Kidney epithelial cell (primary cell): ENCODE data around the gene STARD13. TPM values are rescaled to one million over a fixed set of nuclear protein-coding genes. Genes with fewer than 3 reads are reported as not detected.

ENCODE experiments used
- DNase-seq: peaks from one replicate; pipeline ENCODE4 v3.0.0-alpha.2; 2010; ENCODE audit warnings: low read depth
- H3K27me3 ChIP-seq: 2 replicates; pipeline ENCODE4 v1.6.0; 2011; ENCODE audit warnings: low read length; ENCODE audit not compliant: control insufficient read depth, insufficient read depth
- H3K36me3 ChIP-seq: 2 replicates; pipeline ENCODE4 v1.5.1; 2011; ENCODE audit warnings: low read length; ENCODE audit not compliant: control insufficient read depth, insufficient read depth
- H3K4me3 ChIP-seq: 2 replicates; pipeline ENCODE4 v1.5.1; 2011; ENCODE audit warnings: low read depth, mild to moderate bottlenecking, control low read depth, low read length
- total RNA-seq: library from RNA; depleted of rRNA; stranded (reverse); fragments of >200 nt; gene quantifications from 2 replicates; pipeline ENCODE4 v1.2.3, GENCODE V29; 2015
- TF ChIP-seq, protein P1 (sequence below): IDR thresholded peaks from 2 replicates; pipeline ENCODE4 v1.5.1; 2011; ENCODE audit warnings: mild to moderate bottlenecking, moderate library complexity, low read length, control low read depth, inconsistent platforms; ENCODE audit not compliant: insufficient read depth, poor library complexity, severe bottlenecking

Gene STARD13
- total RNA-seq, 1 donor from 2014 or later = 10.1 TPM

- no peak for DNase-seq
- Histone ChIP-seq H3K4me3 (no peak overlapping the region), H3K27me3 (no peaks in the 10 kb centered on the region), H3K36me3 (no peaks in the 10 kb centered on the region)
- TF ChIP-seq, protein P1, sequence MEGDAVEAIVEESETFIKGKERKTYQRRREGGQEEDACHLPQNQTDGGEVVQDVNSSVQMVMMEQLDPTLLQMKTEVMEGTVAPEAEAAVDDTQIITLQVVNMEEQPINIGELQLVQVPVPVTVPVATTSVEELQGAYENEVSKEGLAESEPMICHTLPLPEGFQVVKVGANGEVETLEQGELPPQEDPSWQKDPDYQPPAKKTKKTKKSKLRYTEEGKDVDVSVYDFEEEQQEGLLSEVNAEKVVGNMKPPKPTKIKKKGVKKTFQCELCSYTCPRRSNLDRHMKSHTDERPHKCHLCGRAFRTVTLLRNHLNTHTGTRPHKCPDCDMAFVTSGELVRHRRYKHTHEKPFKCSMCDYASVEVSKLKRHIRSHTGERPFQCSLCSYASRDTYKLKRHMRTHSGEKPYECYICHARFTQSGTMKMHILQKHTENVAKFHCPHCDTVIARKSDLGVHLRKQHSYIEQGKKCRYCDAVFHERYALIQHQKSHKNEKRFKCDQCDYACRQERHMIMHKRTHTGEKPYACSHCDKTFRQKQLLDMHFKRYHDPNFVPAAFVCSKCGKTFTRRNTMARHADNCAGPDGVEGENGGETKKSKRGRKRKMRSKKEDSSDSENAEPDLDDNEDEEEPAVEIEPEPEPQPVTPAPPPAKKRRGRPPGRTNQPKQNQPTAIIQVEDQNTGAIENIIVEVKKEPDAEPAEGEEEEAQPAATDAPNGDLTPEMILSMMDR = no peak
Observed at GRCh38 chr13:33261387-33262061, 24.0 kb downstream of the STARD13 start.

- no peak for DNase-seq
Observed at GRCh38 chr13:33260168-33261098, 25.1 kb downstream of the STARD13 start.

DNA sequence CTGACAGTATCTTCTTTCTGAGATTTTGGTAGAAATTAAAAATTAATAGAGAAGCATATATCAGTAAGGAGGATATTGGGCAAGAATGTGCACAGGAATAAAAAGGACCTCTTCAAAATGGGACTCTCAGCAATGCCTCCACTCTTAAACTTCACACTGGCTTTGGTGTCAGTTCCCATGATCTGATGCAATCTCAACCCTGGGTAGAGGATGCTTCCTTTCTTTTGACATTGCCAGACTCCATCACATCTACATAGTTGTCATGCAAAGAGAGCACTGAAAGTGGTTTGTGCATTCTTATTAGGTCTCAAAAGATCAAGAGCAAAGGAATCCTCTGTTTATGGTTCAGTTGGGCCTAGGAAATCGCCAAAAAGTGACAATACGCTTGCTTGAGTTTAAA, 26.3 kb downstream of the STARD13 start:
- H3K4me3 ChIP-seq = no peak overlapping the region
- H3K27me3 ChIP-seq = no peaks in the 10 kb centered on the region
- H3K36me3 ChIP-seq = no peaks in the 10 kb centered on the region
- no peak for DNase-seq
- TF ChIP-seq, protein P1 = no peak

More at GRCh38 chr13:33260168-33261098, 25.1 kb downstream of the STARD13 start:
- H3K4me3 ChIP-seq = no peak overlapping the region
- TF ChIP-seq, protein P1 = no peak
- no peaks in the 10 kb centered on the region for H3K36me3 ChIP-seq
- H3K27me3 ChIP-seq = no peaks in the 10 kb centered on the region

DNA sequence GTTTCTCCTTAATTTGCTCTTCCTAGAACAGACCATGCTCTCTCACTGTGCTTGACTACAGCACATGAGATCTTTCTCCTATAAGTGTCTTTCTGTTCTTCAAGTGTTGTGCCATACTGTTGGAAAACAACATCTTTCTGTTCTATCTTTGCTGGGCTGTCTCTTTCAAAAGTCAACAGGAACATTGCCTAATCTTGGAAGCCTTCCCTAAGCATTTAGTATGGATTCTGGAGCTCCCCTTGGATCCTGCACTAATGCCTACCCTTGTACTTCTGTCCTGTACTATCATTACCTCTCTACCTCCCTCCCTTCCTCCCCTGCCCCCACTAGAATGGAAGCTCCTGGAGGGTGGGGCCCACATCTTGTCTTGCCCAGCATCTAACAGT, 26.8 kb downstream of the STARD13 start:
- Histone ChIP-seq H3K27me3 (no peaks in the 10 kb centered on the region), H3K36me3 (no peaks in the 10 kb centered on the region), H3K4me3 (no peak overlapping the region)
- TF ChIP-seq, protein P1 = no peak
- DNase-seq = no peak

- TF ChIP-seq, protein P1 = no peak
- H3K27me3 ChIP-seq = no peaks in the 10 kb centered on the region
- no peak overlapping the region for H3K4me3 ChIP-seq
- no peak for DNase-seq
- no peaks in the 10 kb centered on the region for H3K36me3 ChIP-seq
Observed at GRCh38 chr13:33257841-33258807, 27.4 kb downstream of the STARD13 start.
